Middle frontal gyrus (tissue), 1 donor: ENCODE data around the gene KCND3.
"Not testable (repeated sequence)": the region's sequence is repeated elsewhere in the genome, so short reads cannot be mapped to it uniquely, and the experiment has no call there.

ENCODE experiments used
- DNase-seq: peaks from one replicate; pipeline ENCODE4 v3.0.0-alpha.2; 2015; ENCODE audit warnings: low spot score; ENCODE audit errors: extremely low spot score

The KCND3 gene

DNA sequence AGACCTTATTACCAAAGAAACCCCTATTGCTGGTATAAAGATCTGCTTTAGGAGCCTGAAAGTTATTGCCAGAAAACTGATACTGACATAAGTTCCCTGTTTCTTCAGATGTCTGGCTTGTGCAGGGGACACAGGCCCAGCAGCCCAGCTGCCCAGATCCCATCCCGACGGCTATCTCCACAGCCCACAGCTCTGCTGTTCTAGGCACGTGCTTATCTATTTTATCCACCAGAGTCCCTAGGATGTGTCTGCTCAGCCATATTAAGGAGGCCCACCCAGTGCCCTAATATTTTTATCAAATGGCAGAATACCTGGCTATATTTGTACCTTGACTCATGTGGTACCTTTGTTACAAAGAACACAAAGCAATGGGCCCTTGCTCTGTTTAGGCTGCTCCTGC is 174.8 kb downstream of the KCND3 start:
- DNase-seq: no peak

DNA sequence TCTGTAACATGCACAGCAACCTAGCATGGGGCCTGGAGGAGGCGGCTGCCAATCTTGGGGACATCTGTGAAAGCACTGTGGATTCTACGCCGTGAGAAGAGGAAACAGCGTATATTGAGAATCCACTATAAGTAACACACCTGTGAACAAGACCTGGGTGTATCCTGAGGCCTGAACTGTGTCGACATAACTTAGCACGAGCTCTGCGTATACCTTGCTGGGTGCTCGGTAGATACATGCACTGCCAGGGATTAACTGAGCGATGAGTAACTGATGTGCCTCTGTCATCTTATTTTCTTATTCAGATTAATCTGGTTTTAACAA is 175.2 kb downstream of the KCND3 start:
- DNase-seq: no peak

DNA sequence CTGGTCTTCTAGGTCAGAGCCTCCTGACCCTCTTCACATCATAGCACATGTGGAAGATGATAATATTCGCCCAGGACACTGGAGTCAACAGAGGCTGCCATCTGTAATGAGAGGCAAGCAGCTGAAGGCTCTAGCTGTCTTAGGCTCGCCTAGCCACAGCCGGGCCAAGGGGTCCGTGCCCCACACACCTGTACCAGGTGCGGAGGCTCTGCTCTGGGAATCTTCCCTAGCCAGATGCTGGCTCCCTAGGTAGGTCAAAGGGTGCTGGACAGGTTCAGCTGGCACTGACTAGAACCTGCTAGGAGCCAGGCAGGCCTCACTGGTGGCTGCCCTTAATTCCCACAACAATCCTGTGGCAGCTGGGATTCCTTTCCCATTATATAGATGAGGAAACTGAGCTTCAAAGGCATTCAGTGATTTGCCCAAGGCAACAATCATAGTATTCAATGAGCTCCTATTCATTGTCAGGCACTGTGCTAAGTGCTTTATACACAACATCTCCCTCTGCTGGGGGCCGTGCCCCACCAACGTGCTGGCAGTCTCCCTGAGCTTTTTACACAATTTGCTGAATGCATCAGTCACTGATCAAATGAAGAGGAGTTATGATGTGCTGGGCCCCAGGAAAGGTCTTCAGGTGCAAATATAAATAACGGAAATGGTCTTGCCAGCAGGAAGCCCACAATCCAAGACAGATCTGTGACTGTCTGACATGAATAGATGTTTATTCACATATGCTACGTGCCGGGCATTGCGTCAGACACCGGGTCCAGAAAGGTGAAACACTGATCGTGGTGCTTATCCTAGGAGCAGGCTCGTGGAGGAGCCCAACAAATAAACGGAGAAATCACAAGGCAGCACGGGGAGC is 175.8 kb downstream of the KCND3 start:
- no peak for DNase-seq

DNA sequence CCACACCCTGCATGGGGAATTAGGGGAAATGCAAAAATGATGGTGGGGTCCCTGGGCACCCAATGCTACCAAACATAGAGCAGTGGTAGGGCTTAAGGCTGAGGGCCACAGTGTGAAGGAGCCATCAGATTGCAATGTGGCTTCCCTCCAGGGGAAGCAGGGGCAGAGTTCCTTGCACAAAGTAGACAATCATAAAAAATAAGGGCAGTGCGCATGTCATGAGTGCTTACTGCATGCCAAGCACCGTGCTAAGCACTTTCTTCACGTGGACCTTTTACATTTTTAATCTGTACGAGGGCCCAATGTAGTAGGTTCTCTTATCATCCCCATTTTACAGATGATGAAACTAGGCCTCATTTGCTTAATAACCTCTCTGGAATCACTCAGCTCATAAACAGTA is 177.2 kb downstream of the KCND3 start:
- DNase-seq: no peak

DNA sequence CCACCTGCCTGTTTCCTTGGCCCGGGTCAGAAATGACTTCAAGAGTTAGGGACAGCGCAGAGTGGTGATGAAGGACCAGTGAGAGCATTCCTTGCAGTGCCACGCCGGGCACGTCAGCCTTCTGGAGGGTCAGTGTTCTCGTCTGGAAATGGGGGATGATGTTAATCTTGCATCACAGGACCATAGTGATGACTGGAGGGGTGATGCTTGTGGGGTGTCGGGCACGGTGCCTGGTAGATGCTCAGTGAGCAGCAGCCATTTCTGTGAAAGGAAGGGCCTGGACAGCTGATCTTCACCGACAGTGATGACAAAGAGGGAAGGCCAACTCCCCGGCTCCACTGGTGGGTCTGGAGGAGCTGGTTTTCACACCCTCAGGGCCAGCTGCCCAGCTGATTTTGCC is 177.6 kb downstream of the KCND3 start:
- no peak for DNase-seq

DNA sequence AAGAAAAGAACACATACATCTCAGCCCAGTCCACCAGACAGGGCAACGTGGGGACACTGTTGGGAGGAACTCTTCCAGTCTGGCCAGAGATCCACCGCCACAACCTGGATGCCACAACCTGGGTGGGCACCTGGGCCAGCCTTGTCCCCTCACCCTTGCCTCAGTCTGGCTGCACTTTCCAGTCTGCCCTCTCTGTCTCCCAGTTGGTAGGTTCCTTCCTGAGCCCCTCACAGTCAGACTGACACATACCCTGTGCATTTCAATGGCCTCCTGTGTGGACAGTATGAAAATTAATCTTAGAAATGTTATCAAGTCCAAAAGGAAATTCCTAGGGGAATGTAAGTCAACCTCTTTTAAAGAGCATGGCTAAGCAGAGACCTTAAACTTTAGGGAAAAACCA is 184.2 kb downstream of the KCND3 start:
- DNase-seq: no peak

DNA sequence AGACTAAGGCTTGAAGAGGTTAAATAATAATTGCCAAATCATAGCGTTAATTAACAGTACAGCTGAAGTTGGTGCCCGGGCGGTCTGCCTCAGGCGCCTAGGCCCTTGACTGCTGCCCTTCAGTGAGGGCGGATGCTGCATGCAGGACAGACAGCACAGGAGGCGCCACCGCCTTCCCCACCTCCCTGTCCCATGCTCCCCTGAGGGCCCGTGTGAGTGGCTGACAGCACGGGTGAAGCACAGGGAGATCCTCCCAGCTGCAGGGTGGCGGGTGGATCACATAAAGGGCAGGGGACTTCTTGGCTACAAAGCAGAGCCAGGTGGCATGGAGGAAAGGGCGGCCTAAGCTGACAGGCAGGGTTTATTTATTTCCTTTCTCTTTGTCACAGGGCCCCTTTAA is 184.7 kb downstream of the KCND3 start:
- no peak for DNase-seq

DNA sequence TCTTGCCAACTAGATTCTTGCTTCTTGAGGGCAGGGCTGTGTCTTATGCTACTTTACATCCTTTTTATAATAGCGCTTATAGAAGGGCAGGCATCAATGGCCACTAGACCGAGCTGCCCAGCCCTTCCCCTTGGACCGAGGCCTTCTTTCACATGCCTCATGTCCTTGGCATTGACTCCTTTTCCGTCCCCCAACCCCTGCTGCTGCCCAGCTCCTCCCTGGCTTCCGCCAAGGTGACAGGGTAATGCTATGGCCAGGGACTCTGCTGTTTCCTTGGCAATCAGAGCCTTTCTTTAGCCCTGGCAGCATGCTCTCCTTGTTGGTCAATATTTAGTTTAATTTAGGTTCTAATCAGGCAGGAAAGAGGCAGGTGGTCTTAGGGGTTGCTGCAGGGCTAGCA is 185.5 kb downstream of the KCND3 start:
- DNase-seq: no peak

DNA sequence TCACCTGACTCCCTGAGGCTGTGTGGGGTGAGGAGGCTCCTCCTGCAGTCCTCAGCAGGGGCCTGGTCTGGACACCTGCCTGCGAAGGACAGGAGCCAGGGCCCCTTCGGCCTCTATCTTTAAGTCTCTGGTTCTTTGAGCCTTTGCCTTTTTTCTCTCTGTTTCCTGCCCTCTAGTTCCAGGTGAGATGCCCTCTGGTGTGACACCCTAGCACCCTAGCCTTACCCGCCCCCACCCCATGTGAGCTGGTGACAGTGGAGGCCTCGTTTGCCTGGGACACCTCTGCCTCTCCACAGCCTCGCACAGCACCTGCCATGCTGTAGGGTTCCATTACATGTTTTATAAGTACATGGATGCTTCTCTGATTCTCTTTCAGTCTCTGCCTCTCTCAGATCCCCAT is 186.5 kb downstream of the KCND3 start:
- no peak for DNase-seq

DNA sequence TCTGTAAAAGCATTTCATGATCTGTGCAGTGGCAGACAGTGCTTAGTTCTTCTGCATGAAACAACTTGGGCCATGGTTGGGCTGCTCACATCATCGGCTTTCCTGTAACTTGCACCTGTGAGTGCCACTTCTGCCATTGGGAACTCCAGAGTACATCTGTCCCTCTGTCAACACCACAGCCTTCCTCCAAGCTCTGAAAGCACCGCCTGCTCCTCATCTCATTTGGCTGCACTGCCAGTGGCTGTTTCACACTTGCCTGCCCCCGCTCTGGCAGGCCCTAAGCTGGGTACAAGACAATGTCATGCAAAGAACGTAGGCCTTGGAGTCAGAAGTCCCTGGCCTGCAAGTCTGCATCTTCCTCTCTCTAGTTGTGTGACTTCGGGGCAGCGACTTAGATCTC is 187.4 kb downstream of the KCND3 start:
- no peak for DNase-seq

DNA sequence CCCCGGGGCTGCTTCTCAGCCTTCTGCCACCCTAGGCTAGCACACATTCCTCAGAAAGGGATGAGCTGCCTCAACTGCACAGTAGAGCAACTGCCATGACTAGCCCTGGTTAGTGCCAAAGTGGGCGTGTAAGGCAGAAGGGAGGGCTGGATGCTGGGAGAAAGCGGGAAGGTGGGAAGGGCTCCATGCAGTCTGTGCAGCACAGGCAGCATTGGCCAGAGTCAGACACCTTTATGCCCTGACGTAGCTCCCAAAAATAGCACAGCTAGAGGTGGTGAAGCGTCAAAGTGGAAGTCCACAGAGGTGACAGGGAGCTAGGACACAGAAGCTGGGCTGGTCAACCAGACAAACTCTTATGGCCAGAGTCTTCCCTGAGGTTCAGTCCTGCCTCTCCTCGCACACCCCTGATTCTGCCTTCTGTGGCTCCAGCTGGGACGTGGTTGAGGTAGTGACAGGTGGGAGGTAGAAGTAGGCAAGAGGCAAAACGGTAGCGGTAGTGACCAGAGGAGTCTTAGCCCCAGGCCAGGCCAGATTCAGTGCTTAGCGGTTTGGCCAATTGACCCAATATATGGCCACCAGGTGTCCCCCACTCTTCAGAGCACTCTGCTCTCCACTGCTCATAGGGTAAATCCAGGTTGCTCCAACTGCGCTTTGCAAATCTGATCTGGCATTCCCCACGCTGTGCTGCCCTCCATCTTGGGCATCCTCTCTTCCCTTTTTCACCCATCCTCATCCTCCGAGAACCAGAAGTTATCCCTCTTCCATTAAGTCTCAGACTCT is 188.2 kb downstream of the KCND3 start:
- DNase-seq: no peak

DNA sequence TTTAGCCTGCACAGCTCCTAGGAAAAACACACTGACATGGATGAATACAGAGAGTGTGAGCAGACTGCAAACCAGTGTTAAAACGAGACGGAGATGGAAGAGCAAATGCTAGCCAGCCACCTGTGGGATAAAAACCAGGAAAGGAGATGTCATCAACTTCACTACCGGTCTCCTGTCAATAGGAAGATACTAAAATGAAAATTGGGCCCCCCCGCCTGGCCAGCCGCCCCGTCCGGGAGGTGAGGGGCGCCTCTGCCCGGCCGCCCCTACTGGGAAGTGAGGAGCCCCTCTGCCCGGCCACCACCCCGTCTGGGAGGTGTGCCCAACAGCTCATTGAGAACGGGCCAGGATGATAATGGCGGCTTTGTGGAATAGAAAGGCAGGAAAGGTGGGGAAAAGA is 189.7 kb downstream of the KCND3 start:
- not testable (repeated sequence) for DNase-seq

DNA sequence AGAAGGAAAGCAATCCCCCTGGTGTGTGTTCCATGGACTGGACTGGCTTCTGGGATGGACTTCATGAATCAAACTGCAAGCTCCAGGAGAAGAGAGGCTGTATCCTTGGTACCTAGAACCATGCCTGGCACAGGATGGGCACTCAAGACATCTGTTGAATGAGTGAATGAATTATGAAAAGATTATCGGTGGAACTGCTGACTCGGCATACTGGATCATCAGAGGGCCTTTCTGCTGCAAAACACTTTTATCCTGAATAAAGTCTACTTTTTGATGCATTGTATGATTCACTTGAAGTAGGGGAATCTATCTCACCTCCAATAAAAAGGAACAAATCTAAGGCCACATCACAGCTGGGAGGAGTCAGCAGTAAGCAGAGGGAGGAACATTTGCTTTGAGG is 190.9 kb downstream of the KCND3 start:
- DNase-seq: no peak

DNA sequence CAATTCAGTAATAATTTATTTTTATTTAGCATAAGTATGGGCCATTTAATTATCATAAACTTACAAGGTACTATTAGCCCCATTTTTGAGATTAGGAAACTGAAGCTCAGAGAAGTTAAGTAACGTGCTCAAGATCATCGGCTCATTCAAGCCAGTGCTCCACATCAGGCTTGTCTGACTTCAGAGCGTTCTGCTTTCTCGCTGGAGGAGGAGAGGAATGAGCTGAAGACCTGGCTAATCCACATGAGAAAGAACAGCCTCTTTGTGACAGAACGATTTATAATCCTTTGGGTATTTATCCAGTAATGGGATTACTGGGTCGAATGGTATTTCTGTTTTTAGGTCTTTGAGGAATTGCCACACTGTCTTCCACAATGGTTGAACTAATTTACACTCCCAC is 194.1 kb downstream of the KCND3 start:
- DNase-seq: no peak

DNA sequence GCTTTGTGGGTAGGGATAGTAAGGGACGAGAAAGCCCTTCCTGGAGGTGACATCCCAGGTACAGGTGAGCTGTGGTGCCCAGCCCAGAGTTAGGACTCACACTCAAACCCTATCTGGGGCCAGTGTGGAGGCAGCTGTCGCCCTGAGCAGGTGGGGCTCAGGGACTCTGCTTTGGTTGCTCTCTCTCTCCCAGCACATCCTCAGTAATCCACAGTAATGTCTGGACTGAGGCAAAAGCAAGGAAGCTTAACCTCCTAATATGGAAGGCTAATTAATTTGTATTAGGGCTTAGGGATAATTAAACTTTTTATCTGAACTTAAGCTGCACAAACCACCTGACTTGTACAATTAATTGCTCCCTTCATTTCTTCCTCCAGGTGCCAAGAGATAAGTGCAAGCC is 195.5 kb downstream of the KCND3 start:
- DNase-seq: no peak

DNA sequence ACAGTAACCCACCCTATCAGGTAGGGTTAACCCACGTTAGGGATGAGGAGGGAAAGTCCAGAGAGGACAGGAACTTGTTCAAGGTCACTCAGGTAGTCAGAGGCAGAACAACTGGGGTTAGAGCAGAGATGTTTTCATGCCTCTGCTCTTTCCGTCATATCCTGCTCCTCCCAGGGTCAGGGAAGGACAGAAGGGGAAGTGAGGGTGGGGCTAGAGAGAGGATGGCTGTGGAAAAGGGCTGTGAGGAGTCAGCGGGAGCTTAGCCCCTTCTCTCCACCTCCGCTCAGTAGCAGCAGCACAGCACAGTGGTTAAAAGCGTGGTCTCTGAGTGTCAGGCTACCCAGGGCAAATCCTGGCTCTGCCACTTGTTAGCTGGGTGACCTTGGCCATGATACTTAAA is 197.2 kb downstream of the KCND3 start:
- DNase-seq: no peak

DNA sequence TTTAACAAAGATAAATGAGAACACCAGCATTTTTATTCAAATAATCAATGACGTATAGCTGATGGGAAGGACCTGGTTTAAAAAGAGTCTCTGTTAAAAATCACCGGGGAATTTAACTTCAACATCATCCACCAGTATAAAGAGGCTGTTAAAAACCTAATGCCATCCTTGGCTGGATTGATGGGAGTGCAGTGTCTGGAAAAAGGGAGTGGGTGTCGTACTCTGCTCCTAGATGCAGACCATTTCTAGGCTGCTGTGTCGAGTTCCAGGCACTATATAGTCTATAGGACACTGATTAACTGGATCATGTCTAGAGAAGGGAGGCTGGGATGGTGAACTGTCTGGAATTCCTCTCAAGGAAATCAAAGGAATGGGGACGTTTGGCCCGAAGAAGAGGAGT is 197.7 kb downstream of the KCND3 start:
- DNase-seq: no peak

DNA sequence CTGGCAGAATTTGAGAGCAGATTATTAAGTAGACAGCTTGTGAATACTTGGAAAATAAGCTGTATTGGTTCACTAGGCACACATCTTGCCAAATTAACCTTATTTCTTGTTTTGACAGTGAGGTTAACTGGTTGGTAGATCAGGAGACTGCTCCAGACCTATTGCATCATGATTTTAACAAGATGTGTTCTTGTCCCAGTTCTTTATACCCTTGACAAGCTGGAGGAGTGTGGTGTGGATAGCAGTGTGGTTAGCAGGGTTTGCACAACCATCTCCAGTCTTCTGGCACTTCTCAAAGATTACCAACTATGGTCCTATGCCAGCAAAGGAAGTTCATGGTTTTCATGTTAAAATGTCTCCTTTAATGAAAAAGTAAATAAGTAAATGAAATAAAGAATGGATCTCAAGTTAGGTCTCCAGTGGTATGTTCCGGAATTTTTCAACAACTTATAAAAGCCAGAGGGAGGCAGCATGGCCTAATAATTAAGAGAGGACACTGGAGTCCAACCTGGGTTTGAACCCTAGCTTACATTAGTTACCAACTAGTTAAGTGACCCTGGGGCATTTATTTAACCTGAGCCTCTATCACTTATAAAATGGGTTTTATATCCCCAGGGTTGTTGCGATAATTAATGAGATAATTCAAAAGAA is 199.7 kb downstream of the KCND3 start:
- no peak for DNase-seq

DNA sequence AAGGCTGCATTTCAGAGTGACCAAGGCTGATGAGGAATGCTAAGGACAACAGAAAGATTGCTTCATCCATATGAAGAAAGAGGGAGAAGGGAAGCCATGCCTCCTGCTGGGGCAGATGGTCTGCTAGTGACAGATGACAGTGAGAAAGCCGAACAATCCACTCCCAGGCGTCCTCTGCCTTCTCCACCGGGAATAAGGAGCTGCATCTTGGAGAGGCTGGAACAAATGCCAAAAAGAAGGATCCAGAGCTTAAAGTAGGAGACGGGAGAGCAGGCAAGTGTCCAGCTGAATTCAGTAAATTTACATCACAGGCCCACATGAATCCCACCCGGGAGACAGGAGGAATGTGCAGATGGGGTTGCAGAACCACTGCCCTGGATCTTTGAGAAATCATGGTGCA is 200.3 kb downstream of the KCND3 start:
- DNase-seq: no peak

DNA sequence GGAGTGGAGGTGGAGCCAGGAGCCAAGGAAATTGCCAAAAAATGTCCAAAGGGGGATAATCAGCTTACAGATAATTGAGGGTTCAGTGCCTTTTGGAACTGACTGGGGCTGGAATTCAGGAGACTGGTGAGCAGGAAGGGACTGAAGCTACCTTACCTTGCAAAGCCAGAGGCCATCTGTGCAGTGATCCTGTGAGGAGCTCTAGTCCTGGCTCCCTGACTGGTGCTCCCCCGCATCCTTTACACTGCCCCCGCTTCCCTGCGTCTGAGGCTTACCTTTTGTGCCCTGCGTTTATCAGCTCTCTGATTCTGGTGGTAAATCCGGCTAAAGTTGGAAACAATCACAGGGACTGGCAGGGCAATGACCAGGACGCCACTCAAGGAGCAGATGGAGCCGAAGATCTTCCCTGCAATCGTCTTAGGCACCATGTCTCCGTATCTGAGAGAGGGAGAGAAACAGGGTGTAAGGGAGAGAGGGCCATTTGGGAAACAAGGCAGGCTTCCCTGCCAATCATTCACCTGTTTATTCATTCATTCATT is 202.7 kb downstream of the KCND3 start:
- DNase-seq: no peak

DNA sequence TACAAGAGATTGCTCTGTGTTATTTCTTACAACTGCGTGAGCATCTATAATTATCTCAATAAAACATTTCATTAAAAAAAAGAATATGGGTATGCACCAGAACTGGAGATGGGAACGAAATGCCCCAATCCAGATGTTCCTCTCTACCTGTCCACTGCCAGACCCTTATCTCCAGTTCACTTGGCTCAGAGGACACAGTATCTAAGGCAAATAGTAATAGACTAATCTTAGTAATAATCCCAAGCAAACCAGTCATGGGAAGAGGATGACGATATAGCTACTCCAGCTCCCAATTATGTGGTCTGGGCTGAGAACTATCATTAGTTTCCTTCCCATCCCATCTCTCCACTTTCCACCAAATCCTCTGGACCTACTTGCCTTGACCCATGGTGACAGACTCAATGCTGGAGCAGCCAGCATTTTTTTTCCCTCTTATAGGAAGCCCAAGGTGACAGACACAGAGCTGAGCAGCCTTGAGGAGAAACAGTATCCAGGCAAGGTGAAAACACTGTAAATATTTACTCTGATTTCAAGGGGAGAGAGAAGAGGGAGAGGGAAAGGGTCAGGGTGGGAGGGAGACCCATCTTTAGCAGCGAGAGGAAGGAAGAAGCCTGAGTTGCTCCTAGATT is 205.1 kb downstream of the KCND3 start:
- no peak for DNase-seq

DNA sequence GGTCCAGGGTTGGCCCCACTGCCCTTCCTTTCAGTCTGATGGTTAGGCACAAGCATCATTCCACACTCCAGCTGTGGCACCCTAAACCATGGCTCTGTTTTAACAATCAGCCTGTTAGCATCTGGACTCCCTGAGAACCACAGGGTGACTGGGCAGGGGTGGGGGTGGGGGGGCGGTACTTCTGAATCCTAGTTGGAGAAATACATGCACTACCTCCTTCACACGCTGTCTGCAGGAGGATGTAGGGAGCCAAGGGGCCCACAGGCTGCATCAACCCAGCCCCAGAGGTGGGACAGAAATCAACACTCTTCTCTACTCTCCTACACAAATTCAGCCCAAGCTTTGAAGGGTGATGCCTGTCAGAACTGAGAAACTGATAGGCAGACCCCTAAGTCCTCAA is 209.9 kb downstream of the KCND3 start:
- no peak for DNase-seq
